ENCODE data around the gene POLR3C.
"Not testable (repeated sequence)": the region's sequence is repeated elsewhere in the genome, so short reads cannot be mapped to it uniquely, and the experiment has no call there.

POLR3C gene

GRCh38 chr1:145818095-145818494, 5.9 kb upstream of the POLR3C start:
- DNase-seq (ENCODE audit: low read depth, low spot score), result not testable (repeated sequence)

- not testable (repeated sequence) for DNase-seq (ENCODE audit: low read depth, low spot score)
Observed at GRCh38 chr1:145822779-145823331, 1.1 kb upstream of the POLR3C start.

GRCh38 chr1:145824499-145824842, 471 bp downstream of the POLR3C start:
- DNase-seq (ENCODE audit: low read depth, low spot score), result no peak

- DNase-seq (ENCODE audit: low read depth, low spot score), result no peak
Observed at GRCh38 chr1:145826030-145826429, 2.0 kb downstream of the POLR3C start.

- no peak for DNase-seq (ENCODE audit: low read depth, low spot score)
Observed at GRCh38 chr1:145827966-145828365, 4.0 kb downstream of the POLR3C start.

GRCh38 chr1:145828367-145829026, 4.5 kb downstream of the POLR3C start:
- DNase-seq (ENCODE audit: low read depth, low spot score), result no peak

- DNase-seq (ENCODE audit: low read depth, low spot score), result not testable (repeated sequence)
Observed at GRCh38 chr1:145830810-145831209, 6.8 kb downstream of the POLR3C start.

GRCh38 chr1:145837656-145838055, 13.7 kb downstream of the POLR3C start:
- no peak for DNase-seq (ENCODE audit: low read depth, low spot score)

GRCh38 chr1:145843031-145843430, 19.0 kb downstream of the POLR3C start:
- no peak for DNase-seq (ENCODE audit: low read depth, low spot score)

GRCh38 chr1:145845144-145845513, 21.1 kb downstream of the POLR3C start:
- DNase-seq (ENCODE audit: low read depth, low spot score), result no peak

GRCh38 chr1:145845514-145846161, 21.6 kb downstream of the POLR3C start, which contains the start of gene NUDT17:
TSS of gene NUDT17 (plus strand) at chr1:145845630. CDS start at chr1:145845641, 11 bp downstream.
- DNase-seq (ENCODE audit: low read depth, low spot score), result peak; percentile 85

GRCh38 chr1:145846201-145846612, 22.2 kb downstream of the POLR3C start:
- peak; percentile 47 for DNase-seq (ENCODE audit: low read depth, low spot score)

- no peak for DNase-seq (ENCODE audit: low read depth, low spot score)
Observed at GRCh38 chr1:145847827-145848226, 23.8 kb downstream of the POLR3C start.

GRCh38 chr1:145849356-145850160, 25.6 kb downstream of the POLR3C start:
- DNase-seq (ENCODE audit: low read depth, low spot score), result no peak

GRCh38 chr1:145855426-145855948, 31.5 kb downstream of the POLR3C start:
- DNase-seq (ENCODE audit: low read depth, low spot score), result no peak

GRCh38 chr1:145857170-145857569, 33.2 kb downstream of the POLR3C start:
- DNase-seq (ENCODE audit: low read depth, low spot score), result no peak

- DNase-seq (ENCODE audit: low read depth, low spot score), result peak; percentile 67
Observed at GRCh38 chr1:145858238-145858900, 34.4 kb downstream of the POLR3C start.

- peak; percentile 95 for DNase-seq (ENCODE audit: low read depth, low spot score)
Observed at GRCh38 chr1:145858901-145859490, 35.0 kb downstream of the POLR3C start, which contains the start of gene PIAS3. TSS of gene PIAS3 (minus strand) at chr1:145859081. CDS start at chr1:145858990, 91 bp downstream.

- peak; percentile 90 for DNase-seq (ENCODE audit: low read depth, low spot score)
Observed at GRCh38 chr1:145859491-145860023, 35.6 kb downstream of the POLR3C start.

GRCh38 chr1:145863282-145864018, 39.5 kb downstream of the POLR3C start:
- DNase-seq (ENCODE audit: low read depth, low spot score), result no peak

Data from ELF-1 (cell line).